Measurements from ENCODE around the gene MACROD2. TPM values are rescaled to one million over a fixed set of nuclear protein-coding genes. Genes with fewer than 3 reads are reported as not detected.
A peak's percentile ranks its signal among the peaks of the same experiment; 100 is the strongest.

MACROD2 gene
- polyA plus RNA-seq, 1 donor (not counting 4 experiments of a cell fraction or from before 2014, with no cell fraction given): 0.71 TPM

- Histone ChIP-seq H2AFZ (ENCODE audit: control insufficient read depth, low read length) (no peak overlapping the region), H3K36me3 (ENCODE audit: control insufficient read depth in 2 of 2, extremely low read depth in 1 of 2, insufficient read depth in 2 of 2, low read length in 2 of 2) (no peaks in the 10 kb centered on the region), H3K27me3 (ENCODE audit: control insufficient read depth, extremely low read depth, insufficient read depth, low read length) (no peaks in the 10 kb centered on the region), H3K4me1 (ENCODE audit: control insufficient read depth, extremely low read depth, insufficient read depth, low read length) (no peaks in the 10 kb centered on the region), H3K4me2 (ENCODE audit: control insufficient read depth, extremely low read depth, insufficient read depth, low read depth, low read length) (no peak overlapping the region), H4K20me1 (ENCODE audit: control insufficient read depth, extremely low read depth, insufficient read depth, low read length) (no peaks in the 10 kb centered on the region), H3K4me3 (ENCODE audit: control insufficient read depth in 2 of 3, extremely low read depth in 1 of 3, insufficient read depth in 2 of 3, low read depth in 1 of 3, low read length in 3 of 3) (no peak overlapping the region), H3K9ac (ENCODE audit: control insufficient read depth, extremely low read depth, insufficient read depth, low read length) (no peak overlapping the region), H3K9me1 (ENCODE audit: control insufficient read depth, extremely low read depth, insufficient read depth, low read length) (no peaks in the 10 kb centered on the region), H3K79me2 (ENCODE audit: control insufficient read depth, insufficient read depth, low read length) (no peaks in the 10 kb centered on the region), H3K9me3 (ENCODE audit: control insufficient read depth, low read depth, low read length) (no peaks in the 10 kb centered on the region), H3K27ac (ENCODE audit: control insufficient read depth, insufficient read depth, low read length) (no peak overlapping the region)
- TF ChIP-seq EZH2 (IDR thresholded peaks at IDR 0.05; ENCODE audit: low read length) (no peak), CTCF (optimal IDR thresholded peaks at IDR 0.05 in 1 of 3, IDR thresholded peaks at IDR 0.05 in 1 of 3, conservative IDR thresholded peaks at IDR 0.05 in 1 of 3; ENCODE audit: extremely low read depth in 1 of 3, insufficient read depth in 2 of 3, low read length in 3 of 3) (no peak)
- dilution Hi-C loops (cut with MboI; ENCODE audit: extremely low pct_ligation_motif_present, low sequenced_read_pairs): no loop called here
- DNase-seq (ENCODE audit: low read depth, low spot score) (no peak), FAIRE-seq (peak; percentile 58)
Observed at GRCh38 chr20:15205719-15206118, 1210.4 kb downstream of the MACROD2 start.

DNA sequence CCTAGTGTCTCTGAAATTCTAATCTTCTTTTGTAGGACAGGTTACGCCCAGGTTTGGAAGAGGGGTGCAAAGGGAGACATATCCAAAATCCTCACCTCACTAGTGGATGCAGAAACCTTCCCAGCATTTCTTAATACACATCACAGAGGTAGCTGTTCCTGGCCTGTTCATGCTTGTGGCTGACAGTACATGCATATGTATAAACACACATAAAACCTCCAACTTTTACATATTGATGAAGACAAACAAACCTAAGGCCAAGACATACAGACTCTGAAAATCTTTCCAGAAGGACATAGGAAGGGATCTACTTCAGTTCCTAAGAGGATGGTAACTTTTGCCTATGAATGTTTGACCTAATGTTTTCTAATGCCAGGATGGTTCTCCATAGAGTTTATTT lies 1214.2 kb downstream of the MACROD2 start:
- Histone ChIP-seq H3K36me3 (ENCODE audit: control insufficient read depth in 2 of 2, extremely low read depth in 1 of 2, insufficient read depth in 2 of 2, low read length in 2 of 2) (no peaks in the 10 kb centered on the region), H4K20me1 (ENCODE audit: control insufficient read depth, extremely low read depth, insufficient read depth, low read length) (no peaks in the 10 kb centered on the region), H3K4me3 (ENCODE audit: control insufficient read depth in 2 of 3, extremely low read depth in 1 of 3, insufficient read depth in 2 of 3, low read depth in 1 of 3, low read length in 3 of 3) (no peak overlapping the region), H3K4me1 (ENCODE audit: control insufficient read depth, extremely low read depth, insufficient read depth, low read length) (no peaks in the 10 kb centered on the region), H3K9ac (ENCODE audit: control insufficient read depth, extremely low read depth, insufficient read depth, low read length) (no peak overlapping the region), H3K9me3 (ENCODE audit: control insufficient read depth, low read depth, low read length) (no peaks in the 10 kb centered on the region), H2AFZ (ENCODE audit: control insufficient read depth, low read length) (no peak overlapping the region), H3K27ac (ENCODE audit: control insufficient read depth, insufficient read depth, low read length) (no peak overlapping the region), H3K27me3 (ENCODE audit: control insufficient read depth, extremely low read depth, insufficient read depth, low read length) (no peaks in the 10 kb centered on the region), H3K79me2 (ENCODE audit: control insufficient read depth, insufficient read depth, low read length) (no peaks in the 10 kb centered on the region), H3K4me2 (ENCODE audit: control insufficient read depth, extremely low read depth, insufficient read depth, low read depth, low read length) (no peak overlapping the region), H3K9me1 (ENCODE audit: control insufficient read depth, extremely low read depth, insufficient read depth, low read length) (no peaks in the 10 kb centered on the region)
- dilution Hi-C loops (cut with MboI; ENCODE audit: extremely low pct_ligation_motif_present, low sequenced_read_pairs): no loop called here
- TF ChIP-seq CTCF (optimal IDR thresholded peaks at IDR 0.05 in 1 of 3, IDR thresholded peaks at IDR 0.05 in 1 of 3, conservative IDR thresholded peaks at IDR 0.05 in 1 of 3; ENCODE audit: extremely low read depth in 1 of 3, insufficient read depth in 2 of 3, low read length in 3 of 3) (no peak), EZH2 (IDR thresholded peaks at IDR 0.05; ENCODE audit: low read length) (no peak)
- DNase-seq (ENCODE audit: low read depth, low spot score): no peak
- FAIRE-seq: no peak
